K562 (cell line): ENCODE results near the gene CACNA1I. TPM values are rescaled to one million over a fixed set of nuclear protein-coding genes. Genes with fewer than 3 reads are reported as not detected.

Experiments
- ATAC-seq: fragments of 200-7000 bp; cut with Tn5 transposase; 3 replicates; pipeline ENCODE4 v1.9.1; 2020; ENCODE audit warnings: moderate library complexity
- BruUV-seq: library from RNA; stranded (reverse); fragments of 400-500 nt; replicated peaks from 2 replicates; lab custom pipeline; 2021; lab: Mats Ljungman, UMichigan
- CTCF ChIA-PET: fragments of 300-600 bp; formaldehyde crosslinking; extraction: SDS; loops from one replicate; lab custom pipeline; 2021; ENCODE audit warnings: low intra/inter-chr PET ratio; lab: Yijun Ruan, JAX
- POLR2A ChIA-PET: fragments of 300-600, 350-650 bp; sonication (Branson Sonifier 250); formaldehyde crosslinking; extraction: SDS; loops from one replicate; lab custom pipeline; 2021; ENCODE audit warnings: antibody characterized with exemption, inconsistent platforms; lab: Yijun Ruan, JAX
- DNase-seq, 4 experiments: peaks; one replicate each; pipeline versions ENCODE4 v3.0.0 to v3.0.0-alpha.2; 2011 to 2018; ENCODE audit warnings: low spot score in 3 of 4, mixed read lengths in 3 of 4; ENCODE audit errors: extremely low read depth in 1 of 4
- FAIRE-seq: peaks from 2 replicates; lab custom pipeline; 2011; peaks lifted over from hg19 to GRCh38; lab: Jason Lieb, UNC
- H2AFZ ChIP-seq: 2 replicates; pipeline ENCODE4 v1.6.0; 2011; ENCODE audit warnings: low read depth, low read length, control low read depth, inconsistent platforms
- H3K27ac ChIP-seq: fragments of 200-600 bp; 3 replicates; pipeline ENCODE4 v1.8.0; 2011; ENCODE audit warnings: low read depth, mild to moderate bottlenecking, control low read depth, inconsistent platforms, low read length, moderate library complexity, mixed read lengths; ENCODE audit errors: extremely low read depth
- H3K27me3 ChIP-seq, 2 experiments: fragments of 300-600 bp in 1 of 2; 2 replicates in 1 of 2; 3 replicates in 1 of 2; pipeline versions ENCODE4 v1.6.0 to v1.8.0; 2011; ENCODE audit warnings: inconsistent platforms in 2 of 2, low read length in 2 of 2, mild to moderate bottlenecking in 1 of 2, mixed read lengths in 1 of 2, moderate library complexity in 1 of 2; ENCODE audit not compliant: control insufficient read depth in 2 of 2, insufficient read depth in 2 of 2
- H3K36me3 ChIP-seq: fragments of 300-600 bp; 3 replicates; pipeline ENCODE4 v1.8.0; 2011; ENCODE audit warnings: mild to moderate bottlenecking, low read length, inconsistent platforms; ENCODE audit not compliant: control insufficient read depth, insufficient read depth
- H3K4me1 ChIP-seq, 2 experiments: fragments of 200-600 bp in 1 of 2; replicated peaks in 1 of 2; 2 replicates in 1 of 2; 3 replicates in 1 of 2; pipeline versions ENCODE4 v1.5.1 to v1.8.0; 2011; ENCODE audit warnings: inconsistent platforms in 2 of 2, low read length in 2 of 2, mild to moderate bottlenecking in 1 of 2, mixed read lengths in 1 of 2, moderate library complexity in 1 of 2; ENCODE audit not compliant: control insufficient read depth in 2 of 2, insufficient read depth in 2 of 2
- H3K4me2 ChIP-seq: 2 replicates; pipeline ENCODE4 v1.6.1; 2011; ENCODE audit warnings: low read length, control low read depth, inconsistent platforms, mixed read lengths; ENCODE audit not compliant: insufficient read depth
- H3K4me3 ChIP-seq: fragments of 200-600 bp; sonication (generic), shearing (Covaris generic); 2 replicates; pipeline ENCODE4 v1.5.1; 2016; ENCODE audit warnings: control low read depth, inconsistent platforms
- H3K79me2 ChIP-seq: fragments of 200-600 bp; 3 replicates; pipeline ENCODE4 v1.8.0; 2011; ENCODE audit warnings: low read length, inconsistent platforms; ENCODE audit not compliant: control insufficient read depth, insufficient read depth
- H3K9ac ChIP-seq, 2 experiments: 2 replicates each; pipeline versions ENCODE4 v1.6.0 to v1.6.1; 2011; ENCODE audit warnings: low read depth in 2 of 2, low read length in 2 of 2, control low read depth in 1 of 2, inconsistent platforms in 1 of 2, mild to moderate bottlenecking in 1 of 2, mixed read lengths in 1 of 2; ENCODE audit not compliant: insufficient read depth in 1 of 2
- H3K9me1 ChIP-seq: one replicate; pipeline ENCODE4 v1.6.0; 2011; ENCODE audit warnings: inconsistent platforms, mild to moderate bottlenecking, low read length, moderate library complexity; ENCODE audit not compliant: control insufficient read depth, insufficient read depth
- H3K9me3 ChIP-seq: replicated peaks from 2 replicates; pipeline ENCODE4 v1.5.1; 2011; ENCODE audit warnings: low read depth, low read length, inconsistent platforms; ENCODE audit not compliant: control insufficient read depth, insufficient read depth
- H4K20me1 ChIP-seq: replicated peaks from 2 replicates; pipeline ENCODE4 v1.6.1; 2011; ENCODE audit warnings: low read length, inconsistent platforms, mixed read lengths; ENCODE audit not compliant: control insufficient read depth, insufficient read depth
- C11orf30 ChIP-seq: fragments of 450-650 bp; IDR thresholded peaks from 2 replicates; pipeline ENCODE4 v1.6.1; 2016; ENCODE audit warnings: low read depth, mild to moderate bottlenecking
- CREM ChIP-seq: IDR thresholded peaks from 2 replicates; pipeline ENCODE4 v1.6.1; 2014; ENCODE audit warnings: antibody characterized with exemption, low read depth
- EWSR1 ChIP-seq: fragments of 450-650 bp; IDR thresholded peaks from 2 replicates; pipeline ENCODE4 v1.6.1; 2018; ENCODE audit warnings: borderline replicate concordance, mild to moderate bottlenecking, low read depth, moderate library complexity; ENCODE audit not compliant: partially characterized antibody
- HINFP ChIP-seq: fragments of 450-650 bp; conservative IDR thresholded peaks from 2 replicates; pipeline ENCODE4 v1.6.1; 2016; ENCODE audit warnings: missing genetic modification characterization, low read depth, mild to moderate bottlenecking, control low read depth, missing compliant biosample characterization
- KDM4B ChIP-seq, 2 experiments: fragments of 450-650 bp in 1 of 2; sonication (generic) in 1 of 2; IDR thresholded peaks; 2 replicates each; pipeline ENCODE4 v1.6.1; 2016 to 2017; ENCODE audit warnings: borderline replicate concordance in 2 of 2, antibody characterized with exemption in 1 of 2, low read depth in 1 of 2, mild to moderate bottlenecking in 1 of 2
- RNF2 ChIP-seq: sonication (generic); IDR thresholded peaks from 2 replicates; pipeline ENCODE4 v1.6.1; 2016
- SIN3B ChIP-seq: fragments of 450-650 bp; IDR thresholded peaks from 2 replicates; pipeline ENCODE4 v1.6.1; 2017; ENCODE audit warnings: low read depth, mild to moderate bottlenecking, moderate library complexity
- SLC30A9 ChIP-seq: fragments of 250-450 bp; sonication (Bioruptor Pico); IDR thresholded peaks from 2 replicates; pipeline ENCODE4 v1.8.0; 2022; ENCODE audit warnings: mild to moderate bottlenecking, moderate library complexity
- TBL1XR1 ChIP-seq, 2 experiments: IDR thresholded peaks; 2 replicates each; pipeline ENCODE4 v1.6.1; 2012; ENCODE audit warnings: improper control_type of control experiment in 2 of 2, low read length in 2 of 2, mild to moderate bottlenecking in 1 of 2
- TCF7L2 ChIP-seq: fragments of 150-350 bp; IDR thresholded peaks from 2 replicates; pipeline ENCODE4 v1.6.1; 2016; ENCODE audit warnings: low read depth, mild to moderate bottlenecking, low read length, moderate library complexity
- ZKSCAN8 ChIP-seq: fragments of 200-800 bp; sonication (Bioruptor generic); IDR thresholded peaks from 2 replicates; pipeline ENCODE4 v1.6.1; 2016; ENCODE audit warnings: missing genetic modification characterization, missing compliant biosample characterization
- ZNF174 ChIP-seq: fragments of 250-450 bp; sonication (Bioruptor Pico); IDR thresholded peaks from 2 replicates; pipeline ENCODE4 v1.4.0; 2020; ENCODE audit warnings: mild to moderate bottlenecking
- ZNF175 ChIP-seq: fragments of 200-800 bp; sonication (Bioruptor generic); IDR thresholded peaks from 2 replicates; pipeline ENCODE4 v1.6.1; 2016; ENCODE audit warnings: low read depth, mild to moderate bottlenecking, missing genetic modification characterization, missing compliant biosample characterization
- ZNF280B ChIP-seq: fragments of 250-450 bp; sonication (Bioruptor Pico); IDR thresholded peaks from 2 replicates; pipeline ENCODE4 v1.5.1; 2021; ENCODE audit warnings: mild to moderate bottlenecking
- ZNF551 ChIP-seq: fragments of 250-450 bp; sonication (Bioruptor Pico); IDR thresholded peaks from 2 replicates; pipeline ENCODE4 v1.5.0; 2021; ENCODE audit warnings: mild to moderate bottlenecking, moderate library complexity
- ZNF695 ChIP-seq: fragments of 450-650 bp; formaldehyde crosslinking; IDR thresholded peaks from 2 replicates; pipeline ENCODE4 v1.4.0; 2020; ENCODE audit warnings: mild to moderate bottlenecking, moderate library complexity
- ZNF717 ChIP-seq: fragments of 250-450 bp; sonication (Bioruptor Pico); IDR thresholded peaks from 2 replicates; pipeline ENCODE4 v1.5.0; 2021
- WGBS: fragments of 100-300 bp; shearing (Covaris generic); methylation state at CpG from one replicate; pipeline ENCODE4 v1.1.6; 2016; ENCODE audit warnings: low coverage, mixed read lengths; ENCODE audit not compliant: insufficient coverage; ENCODE audit errors: missing lambda C conversion rate; 5-methylcytosine and 5-hydroxymethylcytosine counted together
- in situ Hi-C: fragments of 300-500 bp; cut with MboI; formaldehyde crosslinking; loops from 4 replicates; pipeline ENCODE4 v1.15.0; 2018; ENCODE audit warnings: inconsistent platforms, mixed read lengths
- intact Hi-C: fragments of 100-400 bp; cut with micrococcal nuclease; formaldehyde crosslinking; loops from 2 replicates; pipeline ENCODE4 v1.14.2; 2022
- polyA plus RNA-seq, 8 experiments: library from polyadenylated mRNA; depleted of rRNA in 4 of 8; stranded (reverse) in 5 of 8; unstranded in 3 of 8; fragments of >200 nt; fragmentation: Nextera tagmentation in 2 of 8; fragmentation: Illumina TruSeq in 1 of 8; extraction: Ambion mirVana in 2 of 8; extraction: Trizol in 1 of 8; gene quantifications; 2 replicates each; pipeline versions ENCODE4 v1.2.1 to v1.2.3, GENCODE V29; 2011 to 2014; ENCODE audit warnings: inconsistent platforms in 1 of 8, missing spikeins in 1 of 8
- total RNA-seq, 7 experiments: library from RNA; depleted of rRNA in 6 of 7; stranded (reverse); fragments of >200 nt in 6 of 7; fragmentation: Illumina TruSeq in 2 of 7; extraction: Trizol in 2 of 7; gene quantifications; 2 replicates each; pipeline versions ENCODE4 v1.2.1 to v1.2.3, GENCODE V29; 2011 to 2021; ENCODE audit warnings: low replicate concordance in 1 of 7

Gene CACNA1I
- total and polyA plus RNA-seq, 9 of the 15 experiments (the other 6 are each of a cell fraction or from before 2014, with no cell fraction given): 0.01 to 0.79 (median 0.32) TPM; not detected in 1

GRCh38 chr22:39733191-39733590, 162.6 kb downstream of the CACNA1I start:
- Histone ChIP-seq H3K27ac (no peak overlapping the region), H3K36me3 (no peaks in the 10 kb centered on the region), H3K79me2 (no peaks in the 10 kb centered on the region), H3K27me3 (no peaks in the 10 kb centered on the region), H3K4me2 (no peak overlapping the region), H3K4me3 (no peak overlapping the region), H3K4me1 (peaks cover 6 to 10% of the 10 kb centered on the region in 2 experiments; a peak in 3 of 5 replicates), H3K9ac (0 out of 4 replicates have a peak overlapping the region, but pooled peaks have one; percentile 14 to 48), H4K20me1 (no peaks in the 10 kb centered on the region), H2AFZ (peak overlapping the region; percentile 74), H3K9me1 (no peaks in the 10 kb centered on the region), H3K9me3 (no peaks in the 10 kb centered on the region)
- FAIRE-seq (no peak), ATAC-seq (no peak; the same call in 2 of the 3 replicates), DNase-seq (no peak)
- 51% methylated on average over 2 of the region's 2 CpGs for WGBS
- in situ Hi-C loops: no loop called here
- BruUV-seq: no TSS peak
- TF ChIP-seq TBL1XR1 (IDR thresholded peaks at IDR 0.05; ENCODE audit: low read length in 2 of 2) (no peak), ZNF551 (CRISPR knock-in tag) (no peak), RNF2 (no peak), TCF7L2 (no peak), ZNF174 (CRISPR knock-in tag) (no peak), C11orf30 (no peak), ZNF695 (no peak), ZNF175 (CRISPR knock-in tag) (no peak), ZNF280B (CRISPR knock-in tag) (no peak), EWSR1 (no peak), SLC30A9 (no peak), HINFP (no peak), CREM (no peak), ZKSCAN8 (CRISPR knock-in tag) (no peak), ZNF717 (CRISPR knock-in tag) (no peak), KDM4B (IDR thresholded peaks at IDR 0.05; ENCODE audit: borderline replicate concordance in 2 of 2, low read depth in 1 of 2) (no peak), SIN3B (no peak)
- ChIA-PET CTCF (no interaction called here), POLR2A (no interaction called here)
- intact Hi-C loops: no loop called here
